Activated CD4-positive, CD25-positive, alpha-beta regulatory T cell treated with anti-CD3 and anti-CD28 coated beads, Interleukin-2, amount 50 U/mL, for 72 hours (primary cell): ENCODE data around the gene USP12.

ENCODE experiments used
- DNase-seq: peaks from one replicate; pipeline ENCODE4 v3.0.0; 2021

The USP12 gene

DNA sequence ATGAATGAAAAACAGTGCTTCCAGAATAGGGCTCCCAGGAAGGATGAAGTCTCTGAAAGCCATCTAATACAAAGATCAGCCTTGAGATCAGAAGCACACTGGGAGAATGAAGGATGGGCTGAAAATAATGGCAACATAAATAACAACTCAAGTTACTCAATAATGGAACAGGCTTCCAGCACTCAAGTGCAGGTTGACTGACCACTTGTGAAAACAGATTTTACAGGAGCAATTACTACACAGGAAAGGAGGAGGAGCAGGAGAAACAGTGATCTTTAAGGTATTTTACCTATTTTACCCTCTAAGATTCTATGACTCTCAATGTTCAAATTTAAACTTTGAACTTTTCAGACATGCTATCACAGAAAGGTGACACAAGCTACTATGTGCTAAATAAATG lies 106.0 kb downstream of the USP12 start:
- no peak for DNase-seq

GRCh38 chr13:27064252-27064995 lies 107.2 kb downstream of the USP12 start:
- DNase-seq, result no peak

DNA sequence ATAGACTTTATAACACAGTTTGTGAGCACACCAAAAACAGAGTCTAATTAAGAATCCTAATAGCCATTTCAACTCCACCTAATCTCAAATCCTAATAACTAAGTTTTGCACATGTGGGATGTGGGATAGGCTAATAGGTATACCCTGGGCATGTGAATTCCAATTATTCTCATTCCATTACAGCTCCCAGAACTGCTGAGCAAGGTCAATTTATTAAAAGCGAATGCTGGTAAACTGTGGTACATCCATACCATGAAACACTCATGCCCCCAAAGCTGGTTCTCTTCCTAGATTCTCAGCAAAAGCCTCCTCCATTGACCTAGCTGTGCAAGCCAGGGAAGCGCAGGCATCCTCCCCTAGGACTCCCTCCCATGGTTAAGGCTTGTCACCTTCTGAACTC lies 113.8 kb downstream of the USP12 start:
- DNase-seq, result no peak

DNA sequence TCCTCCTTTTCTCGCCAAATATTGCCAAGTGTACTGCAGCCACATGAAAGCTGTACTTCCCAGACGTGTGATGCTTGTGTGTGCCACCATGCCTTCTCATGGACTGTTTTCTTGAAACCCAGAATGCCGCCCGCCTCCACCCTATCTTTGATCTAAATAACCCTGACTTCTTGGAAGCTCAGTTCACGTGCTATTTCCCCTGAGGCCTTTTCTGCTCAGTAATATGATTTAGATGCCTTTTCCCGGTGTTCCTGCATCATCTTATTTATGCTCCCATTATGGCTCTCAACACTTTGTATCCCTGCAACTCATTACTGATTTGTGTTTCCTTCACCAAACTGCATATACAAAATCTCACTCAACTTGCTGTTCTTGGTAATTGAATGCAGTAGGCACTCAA lies 116.1 kb downstream of the USP12 start:
- DNase-seq, result no peak

- no peak for DNase-seq
Observed at GRCh38 chr13:27054760-27055159, 116.9 kb downstream of the USP12 start.

DNA sequence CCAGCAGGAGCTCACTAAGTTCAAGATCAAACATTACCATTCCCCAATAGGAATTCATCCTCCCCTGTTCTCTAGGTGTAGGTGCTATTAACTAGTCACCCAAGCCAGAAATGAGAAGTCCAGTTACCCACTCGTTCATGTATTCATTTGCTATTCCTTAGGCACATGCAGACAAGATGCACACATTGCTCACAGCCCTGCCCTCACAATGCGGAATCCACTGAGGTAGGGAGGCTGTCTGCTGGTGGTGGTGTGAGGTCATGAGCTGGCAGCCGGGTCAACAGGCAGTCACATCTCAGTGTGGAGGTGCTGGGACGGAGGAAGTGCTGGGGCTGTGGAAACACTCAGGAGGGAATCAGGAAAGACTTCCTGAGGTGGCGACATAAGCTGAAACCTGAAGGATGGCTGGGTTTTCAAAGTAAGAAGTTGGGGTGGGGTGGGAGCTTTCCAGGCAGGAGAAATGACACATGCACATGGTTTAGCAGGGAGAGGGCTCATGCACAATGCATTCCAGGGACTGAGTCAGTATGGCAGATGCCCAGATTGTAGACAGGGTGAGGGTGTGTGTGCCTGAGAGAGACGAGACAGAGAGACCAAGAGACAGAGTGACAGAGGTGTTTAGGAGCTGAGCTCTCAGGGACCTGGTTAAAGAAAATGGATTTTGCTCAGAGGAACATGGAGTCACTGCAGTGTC lies 117.6 kb downstream of the USP12 start:
- DNase-seq, result no peak

DNA sequence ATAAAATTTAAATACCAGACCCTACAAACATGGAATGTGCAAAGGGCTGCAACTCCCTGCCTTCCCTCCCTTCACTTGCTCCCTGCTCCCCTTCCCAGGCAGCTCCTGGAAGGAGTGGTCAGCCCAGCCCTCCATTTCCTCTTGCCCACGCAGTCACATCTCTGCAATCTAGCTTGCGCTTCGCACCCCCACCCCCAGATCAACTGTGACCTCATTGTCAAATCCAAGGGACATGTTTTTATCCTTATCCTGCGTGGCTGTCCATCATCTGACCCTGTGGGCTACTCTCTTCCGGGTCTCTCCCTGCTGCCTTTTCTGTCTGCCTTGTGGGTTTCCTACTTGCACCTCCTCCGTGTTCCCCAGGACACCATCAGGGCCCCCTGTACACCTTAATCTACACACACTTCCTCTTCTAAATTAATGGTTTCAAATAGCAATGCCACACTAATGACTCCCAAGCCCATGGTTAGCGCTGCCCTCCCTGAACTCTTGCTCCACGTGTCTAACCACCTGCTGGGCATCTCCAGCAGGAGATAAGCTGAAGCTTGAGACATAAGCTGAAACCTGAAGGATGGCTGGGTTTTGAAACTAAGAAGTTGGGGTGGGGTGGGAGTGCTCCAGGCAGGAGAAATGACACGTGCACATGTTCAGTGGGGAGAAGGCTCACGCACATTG lies 118.3 kb downstream of the USP12 start:
- DNase-seq, result no peak

GRCh38 chr13:27052551-27053208 lies 118.9 kb downstream of the USP12 start:
- no peak for DNase-seq

GRCh38 chr13:27047081-27047480 lies 124.5 kb downstream of the USP12 start:
- no peak for DNase-seq

- no peak for DNase-seq
Observed at GRCh38 chr13:27044837-27045570, 126.6 kb downstream of the USP12 start.

GRCh38 chr13:27043013-27043412 lies 128.6 kb downstream of the USP12 start:
- no peak for DNase-seq

DNA sequence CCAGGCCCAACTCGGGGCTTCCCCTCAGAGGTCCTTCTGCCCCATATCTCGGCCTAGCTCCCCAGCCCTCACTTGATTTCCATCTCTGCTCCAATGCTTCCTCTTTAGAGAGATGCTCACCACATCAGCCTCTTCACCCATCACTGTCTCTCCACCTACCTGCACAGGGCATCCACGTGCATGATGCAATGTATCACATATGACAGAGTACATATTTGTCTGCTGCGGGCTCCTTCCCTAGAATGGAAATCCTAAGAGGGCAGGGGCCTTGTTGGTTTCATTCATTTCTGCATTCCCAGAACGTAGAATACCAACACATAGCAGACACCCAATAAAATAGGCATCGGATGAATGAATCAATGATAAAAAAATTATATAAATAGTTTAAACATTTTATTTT lies 130.3 kb downstream of the USP12 start:
- DNase-seq, result no peak

- no peak for DNase-seq
Observed at GRCh38 chr13:27040826-27041108, 130.8 kb downstream of the USP12 start.

GRCh38 chr13:27039171-27039701 lies 132.4 kb downstream of the USP12 start:
- no peak for DNase-seq

GRCh38 chr13:27038323-27038722 lies 133.3 kb downstream of the USP12 start:
- no peak for DNase-seq

GRCh38 chr13:27037571-27037970 lies 134.0 kb downstream of the USP12 start:
- DNase-seq, result no peak

- no peak for DNase-seq
Observed at GRCh38 chr13:27037171-27037570, 134.4 kb downstream of the USP12 start.

GRCh38 chr13:27036236-27036981 lies 135.2 kb downstream of the USP12 start:
- DNase-seq, result no peak

- DNase-seq, result no peak
Observed at GRCh38 chr13:27035892-27036235, 135.7 kb downstream of the USP12 start.

- DNase-seq, result no peak
Observed at GRCh38 chr13:27034678-27035111, 136.9 kb downstream of the USP12 start.

DNA sequence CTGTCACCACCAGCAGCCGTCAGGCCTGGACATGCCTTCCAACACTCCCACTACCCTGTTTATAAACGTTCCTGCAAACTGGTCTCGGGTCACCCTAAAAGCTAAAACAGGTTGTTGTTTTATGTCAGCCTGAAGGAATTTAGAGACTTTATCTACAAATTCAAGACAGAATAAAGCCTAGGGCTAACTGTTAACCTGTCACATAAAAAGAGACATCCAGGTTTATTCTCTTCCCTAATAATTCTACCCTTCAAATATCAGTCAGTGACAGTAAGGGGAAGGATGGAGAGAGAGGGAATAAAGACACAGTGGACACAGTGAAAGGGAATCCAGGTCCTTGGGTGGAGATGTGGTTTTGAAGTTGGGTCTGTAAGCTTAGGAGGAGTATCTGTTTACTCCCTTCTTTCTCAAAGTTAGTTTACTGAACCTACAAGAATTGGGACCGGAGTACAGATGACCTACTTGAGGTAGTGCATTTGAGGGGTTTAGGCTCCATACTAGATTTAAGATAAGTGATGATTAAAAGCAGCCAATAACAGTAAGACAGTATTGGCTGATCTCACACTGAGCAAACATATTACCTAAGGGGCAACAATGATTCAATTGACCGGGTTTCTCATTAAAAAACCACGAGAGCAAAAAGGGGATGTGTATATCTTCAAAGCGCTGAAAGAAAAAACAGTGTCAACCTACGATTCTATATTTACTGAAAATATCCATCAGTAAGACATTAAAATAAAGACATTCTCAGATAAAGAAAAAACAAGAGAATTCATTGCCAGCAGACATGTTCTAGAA lies 142.7 kb downstream of the USP12 start:
- DNase-seq, result no peak
